Keratinocyte (primary cell): ENCODE data around the gene NTNG1.

Experiments
- EZH2 ChIP-seq: IDR thresholded peaks from one replicate; pipeline ENCODE4 v1.6.1; 2012; ENCODE audit warnings: inconsistent platforms, mild to moderate bottlenecking, low read length, moderate library complexity
- TF ChIP-seq, protein P1 (sequence below), 3 experiments: IDR thresholded peaks in 1 of 3; conservative IDR thresholded peaks in 1 of 3; optimal IDR thresholded peaks in 1 of 3; 2 replicates in 2 of 3; 3 replicates in 1 of 3; pipeline versions ENCODE3 to v1.5.1; 2011; ENCODE audit warnings: low read length in 3 of 3, mild to moderate bottlenecking in 3 of 3, moderate library complexity in 2 of 3, control low read depth in 1 of 3, inconsistent platforms in 1 of 3; ENCODE audit not compliant: insufficient read depth in 2 of 3; ENCODE audit errors: extremely low read depth in 1 of 3

DNA sequence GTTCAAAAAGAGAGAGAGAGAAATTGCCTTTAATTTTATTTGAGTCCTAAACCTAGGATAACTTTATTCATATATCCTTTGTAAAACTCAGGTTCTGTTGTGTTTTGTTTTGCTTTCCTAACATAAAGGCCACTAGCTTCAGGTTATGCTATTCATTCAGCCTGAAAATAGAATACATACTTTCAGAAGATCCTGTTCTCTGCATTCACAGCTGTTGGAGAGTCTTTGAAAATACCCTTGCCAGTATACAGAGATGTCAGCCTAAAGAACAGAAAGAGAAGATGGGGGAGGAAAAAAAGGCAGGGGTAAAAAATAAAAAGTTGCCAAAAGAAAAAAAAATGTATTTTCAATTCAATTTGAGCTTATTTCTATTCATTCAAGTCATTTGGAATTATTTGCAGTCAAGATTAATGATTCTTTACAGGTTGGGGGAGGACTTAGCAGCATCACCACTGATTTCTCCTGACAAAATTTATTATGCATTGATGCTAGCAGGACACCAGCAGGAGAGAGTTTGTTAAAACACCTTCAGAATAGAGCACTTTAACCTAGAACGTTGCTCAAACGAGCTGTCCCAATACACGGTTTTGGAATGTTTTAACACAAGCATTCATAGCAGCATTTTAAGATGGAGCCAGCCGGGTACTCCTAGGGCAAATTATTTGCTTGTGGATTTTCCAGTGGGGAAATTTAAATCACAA lies 318.5 kb downstream of the NTNG1 start:
- no peak for TF ChIP-seq EZH2
- TF ChIP-seq, protein P1, sequence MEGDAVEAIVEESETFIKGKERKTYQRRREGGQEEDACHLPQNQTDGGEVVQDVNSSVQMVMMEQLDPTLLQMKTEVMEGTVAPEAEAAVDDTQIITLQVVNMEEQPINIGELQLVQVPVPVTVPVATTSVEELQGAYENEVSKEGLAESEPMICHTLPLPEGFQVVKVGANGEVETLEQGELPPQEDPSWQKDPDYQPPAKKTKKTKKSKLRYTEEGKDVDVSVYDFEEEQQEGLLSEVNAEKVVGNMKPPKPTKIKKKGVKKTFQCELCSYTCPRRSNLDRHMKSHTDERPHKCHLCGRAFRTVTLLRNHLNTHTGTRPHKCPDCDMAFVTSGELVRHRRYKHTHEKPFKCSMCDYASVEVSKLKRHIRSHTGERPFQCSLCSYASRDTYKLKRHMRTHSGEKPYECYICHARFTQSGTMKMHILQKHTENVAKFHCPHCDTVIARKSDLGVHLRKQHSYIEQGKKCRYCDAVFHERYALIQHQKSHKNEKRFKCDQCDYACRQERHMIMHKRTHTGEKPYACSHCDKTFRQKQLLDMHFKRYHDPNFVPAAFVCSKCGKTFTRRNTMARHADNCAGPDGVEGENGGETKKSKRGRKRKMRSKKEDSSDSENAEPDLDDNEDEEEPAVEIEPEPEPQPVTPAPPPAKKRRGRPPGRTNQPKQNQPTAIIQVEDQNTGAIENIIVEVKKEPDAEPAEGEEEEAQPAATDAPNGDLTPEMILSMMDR (optimal IDR thresholded peaks at IDR 0.05 in 1 of 3, IDR thresholded peaks at IDR 0.05 in 1 of 3, conservative IDR thresholded peaks at IDR 0.05 in 1 of 3; ENCODE audit: extremely low read depth in 1 of 3, insufficient read depth in 2 of 3, low read length in 3 of 3), result no peak
